A204.1 (cell line): ENCODE results near the gene SEC14L1.

Experiments used
- FAIRE-seq: peaks from 2 replicates; lab custom pipeline; 2012; peaks lifted over from hg19 to GRCh38; lab: Jason Lieb, UNC

The SEC14L1 gene

GRCh38 chr17:77193653-77194052 lies 52.9 kb downstream of the SEC14L1 start:
- no peak for FAIRE-seq

GRCh38 chr17:77194179-77194578 lies 53.4 kb downstream of the SEC14L1 start:
- no peak for FAIRE-seq

GRCh38 chr17:77196251-77196650 lies 55.5 kb downstream of the SEC14L1 start:
- no peak for FAIRE-seq

GRCh38 chr17:77197115-77197514 lies 56.3 kb downstream of the SEC14L1 start:
- FAIRE-seq: no peak

GRCh38 chr17:77200711-77201110 lies 59.9 kb downstream of the SEC14L1 start:
- FAIRE-seq: no peak

GRCh38 chr17:77203436-77203835 lies 62.7 kb downstream of the SEC14L1 start:
- no peak for FAIRE-seq

- FAIRE-seq: no peak
Observed at GRCh38 chr17:77203846-77204245, 63.1 kb downstream of the SEC14L1 start.

GRCh38 chr17:77204536-77204935 lies 63.8 kb downstream of the SEC14L1 start:
- FAIRE-seq: no peak

- no peak for FAIRE-seq
Observed at GRCh38 chr17:77205396-77206125, 64.8 kb downstream of the SEC14L1 start.

- FAIRE-seq: no peak
Observed at GRCh38 chr17:77206158-77206956, 65.6 kb downstream of the SEC14L1 start.

- no peak for FAIRE-seq
Observed at GRCh38 chr17:77207689-77208216, 67.0 kb downstream of the SEC14L1 start.

GRCh38 chr17:77208217-77208808 lies 67.5 kb downstream of the SEC14L1 start:
- FAIRE-seq: no peak

- FAIRE-seq: no peak
Observed at GRCh38 chr17:77208856-77209255, 68.1 kb downstream of the SEC14L1 start.

- no peak for FAIRE-seq
Observed at GRCh38 chr17:77209330-77209748, 68.6 kb downstream of the SEC14L1 start.

- FAIRE-seq: no peak
Observed at GRCh38 chr17:77210331-77210730, 69.6 kb downstream of the SEC14L1 start.

- FAIRE-seq: no peak
Observed at GRCh38 chr17:77210946-77211541, 70.3 kb downstream of the SEC14L1 start.

- FAIRE-seq: no peak
Observed at GRCh38 chr17:77211681-77212080, 70.9 kb downstream of the SEC14L1 start.

GRCh38 chr17:77212081-77212832 lies 71.5 kb downstream of the SEC14L1 start:
- no peak for FAIRE-seq

- no peak for FAIRE-seq
Observed at GRCh38 chr17:77212833-77213777, 72.3 kb downstream of the SEC14L1 start.

- no peak for FAIRE-seq
Observed at GRCh38 chr17:77213778-77214132, 73.0 kb downstream of the SEC14L1 start.

- FAIRE-seq: no peak
Observed at GRCh38 chr17:77214328-77214727, 73.6 kb downstream of the SEC14L1 start.
